ENCODE results near the gene CCDC61.

DNA sequence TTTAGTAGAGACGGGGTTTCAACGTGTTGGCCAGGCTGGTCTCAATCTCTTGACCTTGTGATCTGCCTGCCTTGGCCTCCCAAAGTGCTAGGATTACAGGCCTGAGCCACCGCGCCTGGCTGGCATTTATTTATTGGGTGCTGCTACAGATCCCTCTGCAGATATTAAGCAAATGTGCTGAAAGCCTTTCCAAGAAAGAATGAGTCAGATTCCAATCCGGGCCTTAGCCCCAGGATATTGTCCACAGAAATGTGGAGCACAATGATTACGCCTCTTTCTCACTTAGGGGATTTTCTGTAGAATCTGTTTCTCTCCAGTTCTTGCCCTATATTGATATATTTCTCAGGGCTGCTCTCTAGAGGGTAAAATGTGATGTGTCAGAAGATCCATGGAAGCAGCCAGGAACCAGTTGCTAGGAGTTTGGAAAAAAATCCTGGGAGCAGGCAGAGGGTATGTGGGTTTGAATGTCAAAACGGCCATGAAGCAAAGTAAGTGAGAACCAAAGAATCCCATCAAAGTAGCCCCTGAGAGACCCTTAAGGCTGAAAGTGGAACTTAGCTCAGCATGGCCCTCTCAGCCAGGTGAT, 70.3 kb downstream of the CCDC61 start:
- TF ChIP-seq CTCF (IDR thresholded peaks at IDR 0.05) (no peak), ZFX (IDR thresholded peaks at IDR 0.05; ENCODE audit: borderline replicate concordance) (no peak)
